Glutamatergic neuron (in vitro differentiated cells): Measurements from ENCODE around the gene HEMGN. TPM values are rescaled to one million over a fixed set of nuclear protein-coding genes. Genes with fewer than 3 reads are reported as not detected.

Experiments used
- DNase-seq: peaks from one replicate; pipeline ENCODE4 v3.0.0; 2022
- H3K27ac Mint-ChIP-seq: one replicate; pipeline ENCODE4 v1.8.0; 2020; ENCODE audit warnings: mild to moderate bottlenecking, mixed read lengths, inconsistent platforms; ENCODE audit not compliant: unreplicated experiment
- H3K27me3 Mint-ChIP-seq: one replicate; pipeline ENCODE4 v1.8.0; 2020; ENCODE audit warnings: mild to moderate bottlenecking, moderate library complexity, mixed read lengths, inconsistent platforms; ENCODE audit not compliant: unreplicated experiment
- H3K36me3 Mint-ChIP-seq: one replicate; pipeline ENCODE4 v1.8.0; 2020; ENCODE audit warnings: mild to moderate bottlenecking, mixed read lengths, inconsistent platforms; ENCODE audit not compliant: unreplicated experiment
- H3K4me1 Mint-ChIP-seq: one replicate; pipeline ENCODE4 v1.8.0; 2020; ENCODE audit warnings: mild to moderate bottlenecking, low read depth, mixed read lengths, inconsistent platforms; ENCODE audit not compliant: unreplicated experiment
- H3K4me3 Mint-ChIP-seq: one replicate; pipeline ENCODE4 v1.8.0; 2020; ENCODE audit warnings: mild to moderate bottlenecking, mixed read lengths, inconsistent platforms; ENCODE audit not compliant: unreplicated experiment
- H3K9me3 Mint-ChIP-seq: one replicate; pipeline ENCODE4 v1.8.0; 2020; ENCODE audit warnings: mild to moderate bottlenecking, moderate library complexity, mixed read lengths, inconsistent platforms; ENCODE audit not compliant: unreplicated experiment
- total RNA-seq: library from RNA; stranded (reverse); fragmentation: NEBNext Ultra II Directional; extraction: Animal tissue kit (Norgen Biotek cat#: 25700); gene quantifications from one replicate; pipeline ENCODE4 v1.2.1, GENCODE V29; 2021; ENCODE audit not compliant: unreplicated experiment
- TF ChIP-seq, protein P1 (sequence below): fragments of 200-600 bp; sonication (generic); IDR thresholded peaks from one replicate; pipeline ENCODE4 v1.5.0; 2021; ENCODE audit not compliant: partially characterized antibody, unreplicated experiment

Gene HEMGN
- total RNA-seq, 1 donor from 2014 or later = not detected

DNA sequence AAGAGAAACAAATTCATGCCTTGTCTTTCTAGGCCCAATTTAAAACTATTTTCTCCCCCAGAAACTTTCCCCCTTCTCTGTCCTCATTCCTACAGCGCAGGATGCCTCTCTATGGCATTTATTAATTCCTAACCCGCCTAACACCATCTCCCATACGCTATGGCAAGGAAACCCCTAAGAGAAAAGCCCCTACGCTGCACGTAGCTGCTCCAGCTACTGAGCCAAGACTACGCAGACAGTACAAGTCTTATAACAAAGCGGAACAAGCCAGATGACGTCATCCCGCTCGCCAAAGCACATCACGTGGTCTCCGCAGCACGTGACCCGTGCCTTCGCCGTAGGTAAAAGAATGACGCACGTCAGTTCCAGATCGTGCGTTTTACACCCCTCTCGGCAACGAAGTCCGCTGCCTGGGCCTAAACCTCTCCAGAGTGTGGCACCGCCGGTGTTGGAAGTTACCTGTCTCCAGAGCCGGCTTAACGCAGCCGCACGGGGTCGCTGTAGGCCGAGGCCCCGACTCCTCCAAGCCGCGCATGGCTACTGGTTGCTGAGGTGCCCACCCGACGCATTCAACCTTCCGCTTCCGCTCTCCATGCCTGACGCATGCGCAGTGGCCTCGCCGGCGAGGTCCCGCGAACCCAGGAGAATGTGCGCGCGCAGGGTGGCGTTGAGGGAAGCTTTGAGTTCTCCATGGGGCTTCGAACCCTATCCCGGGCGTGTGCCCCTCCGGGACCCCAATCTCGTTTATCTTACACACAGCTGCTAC lies 15.8 kb downstream of the HEMGN start, which contains the start of gene TRMO:
TSS of gene TRMO (minus strand) at position 542 of the 766 bp plus-strand sequence. CDS start at position 535, 7 bp downstream.
- H3K36me3 Mint-ChIP-seq = no peaks in the 10 kb centered on the region
- peaks cover 13% of the 10 kb centered on the region for H3K9me3 Mint-ChIP-seq
- peak within 1 kb of the TSS; percentile 98 for H3K27ac Mint-ChIP-seq
- peaks cover 10% of the 10 kb centered on the region for H3K27me3 Mint-ChIP-seq
- TF ChIP-seq, protein P1, sequence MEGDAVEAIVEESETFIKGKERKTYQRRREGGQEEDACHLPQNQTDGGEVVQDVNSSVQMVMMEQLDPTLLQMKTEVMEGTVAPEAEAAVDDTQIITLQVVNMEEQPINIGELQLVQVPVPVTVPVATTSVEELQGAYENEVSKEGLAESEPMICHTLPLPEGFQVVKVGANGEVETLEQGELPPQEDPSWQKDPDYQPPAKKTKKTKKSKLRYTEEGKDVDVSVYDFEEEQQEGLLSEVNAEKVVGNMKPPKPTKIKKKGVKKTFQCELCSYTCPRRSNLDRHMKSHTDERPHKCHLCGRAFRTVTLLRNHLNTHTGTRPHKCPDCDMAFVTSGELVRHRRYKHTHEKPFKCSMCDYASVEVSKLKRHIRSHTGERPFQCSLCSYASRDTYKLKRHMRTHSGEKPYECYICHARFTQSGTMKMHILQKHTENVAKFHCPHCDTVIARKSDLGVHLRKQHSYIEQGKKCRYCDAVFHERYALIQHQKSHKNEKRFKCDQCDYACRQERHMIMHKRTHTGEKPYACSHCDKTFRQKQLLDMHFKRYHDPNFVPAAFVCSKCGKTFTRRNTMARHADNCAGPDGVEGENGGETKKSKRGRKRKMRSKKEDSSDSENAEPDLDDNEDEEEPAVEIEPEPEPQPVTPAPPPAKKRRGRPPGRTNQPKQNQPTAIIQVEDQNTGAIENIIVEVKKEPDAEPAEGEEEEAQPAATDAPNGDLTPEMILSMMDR = peak; percentile 63
- DNase-seq = peak; percentile 99
- H3K4me3 Mint-ChIP-seq = peak within 1 kb of the TSS; percentile 92
- H3K4me1 Mint-ChIP-seq = peaks cover 4% of the 10 kb centered on the region

DNA sequence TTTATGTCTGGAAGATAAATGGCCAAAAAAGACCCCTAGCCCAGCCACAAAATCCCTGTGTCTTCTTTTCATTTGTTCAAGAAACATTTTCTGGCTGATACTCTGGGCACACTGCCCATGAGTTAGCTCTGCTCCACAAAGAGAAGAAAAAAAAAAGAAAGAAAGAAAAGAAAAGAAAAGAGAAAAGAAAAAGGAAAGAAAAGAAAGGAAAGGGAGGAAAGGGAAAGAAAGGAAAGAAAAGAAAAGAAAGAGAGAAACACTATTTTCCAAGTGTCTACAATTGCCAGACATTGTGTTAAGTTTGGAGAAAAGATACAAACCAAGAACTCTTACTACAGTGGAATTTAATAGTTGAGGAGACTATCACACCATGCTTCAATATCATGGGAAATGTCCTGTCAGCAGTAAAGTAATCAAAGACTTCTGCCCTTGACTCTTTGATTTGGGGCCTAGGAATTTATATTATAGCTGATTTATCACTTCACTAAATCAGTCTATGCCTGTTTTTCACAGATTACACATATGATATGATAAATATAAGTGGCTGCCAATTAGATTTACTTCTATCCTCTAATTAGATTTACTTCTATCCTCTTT lies 18.7 kb downstream of the HEMGN start:
- H3K36me3 Mint-ChIP-seq = no peaks in the 10 kb centered on the region
- peaks cover 15% of the 10 kb centered on the region for H3K9me3 Mint-ChIP-seq

DNA sequence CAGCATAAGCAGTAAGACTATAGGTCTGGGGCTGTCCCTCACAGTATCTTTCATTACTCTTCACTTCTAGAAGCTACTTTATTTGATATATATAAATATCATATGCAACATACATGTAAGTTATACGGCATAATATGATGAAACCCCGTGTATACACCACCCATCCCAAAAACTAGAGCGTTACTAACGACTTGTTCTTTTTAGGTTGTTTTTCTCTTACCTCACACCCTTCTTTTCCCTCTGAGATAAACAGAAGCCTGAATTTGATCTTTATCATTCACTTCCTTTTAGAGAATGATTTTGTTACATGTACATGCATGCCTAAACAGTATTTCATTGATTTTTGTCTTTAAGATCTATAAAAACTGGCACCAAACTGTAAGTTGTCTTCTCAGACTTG lies 19.4 kb downstream of the HEMGN start:
- Mint-ChIP-seq H3K4me1 (peaks cover 4% of the 10 kb centered on the region), H3K9me3 (peaks cover 15% of the 10 kb centered on the region), H3K36me3 (no peaks in the 10 kb centered on the region), H3K27ac (no peak overlapping the region), H3K4me3 (no peak overlapping the region), H3K27me3 (peaks cover 10% of the 10 kb centered on the region)
- no peak for DNase-seq
- TF ChIP-seq, protein P1 = no peak

More for the DNA sequence above, 18.7 kb downstream of the HEMGN start:
- Mint-ChIP-seq H3K4me1 (peaks cover 4% of the 10 kb centered on the region), H3K27ac (no peak overlapping the region), H3K4me3 (no peak overlapping the region), H3K27me3 (peaks cover 10% of the 10 kb centered on the region)
- TF ChIP-seq, protein P1 = no peak
- DNase-seq = no peak

DNA sequence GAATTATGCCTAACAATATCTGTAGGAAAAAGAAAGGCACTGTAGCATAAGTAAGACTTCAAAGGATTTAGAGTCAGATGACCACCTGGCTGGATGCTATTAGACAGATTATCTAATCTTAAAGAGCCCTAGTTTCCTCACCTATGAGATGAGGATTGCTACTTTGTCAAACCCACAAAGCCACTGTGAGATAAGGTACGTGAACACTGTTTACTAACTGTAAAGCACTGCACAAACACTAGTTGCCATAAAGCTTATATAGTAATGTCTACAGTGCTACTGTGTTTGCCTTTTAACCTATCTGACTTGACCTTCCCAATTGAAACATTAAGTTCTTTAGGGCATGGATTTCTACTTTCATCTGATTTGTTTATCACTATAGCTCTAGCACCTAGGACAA lies 26.0 kb downstream of the HEMGN start:
- peaks cover 1% of the 10 kb centered on the region for H3K9me3 Mint-ChIP-seq
- no peak overlapping the region for H3K4me3 Mint-ChIP-seq
- peaks cover 5% of the 10 kb centered on the region for H3K36me3 Mint-ChIP-seq
- no peak overlapping the region for H3K27ac Mint-ChIP-seq
- no peaks in the 10 kb centered on the region for H3K4me1 Mint-ChIP-seq
- DNase-seq = no peak
- no peaks in the 10 kb centered on the region for H3K27me3 Mint-ChIP-seq
- TF ChIP-seq, protein P1 = no peak

DNA sequence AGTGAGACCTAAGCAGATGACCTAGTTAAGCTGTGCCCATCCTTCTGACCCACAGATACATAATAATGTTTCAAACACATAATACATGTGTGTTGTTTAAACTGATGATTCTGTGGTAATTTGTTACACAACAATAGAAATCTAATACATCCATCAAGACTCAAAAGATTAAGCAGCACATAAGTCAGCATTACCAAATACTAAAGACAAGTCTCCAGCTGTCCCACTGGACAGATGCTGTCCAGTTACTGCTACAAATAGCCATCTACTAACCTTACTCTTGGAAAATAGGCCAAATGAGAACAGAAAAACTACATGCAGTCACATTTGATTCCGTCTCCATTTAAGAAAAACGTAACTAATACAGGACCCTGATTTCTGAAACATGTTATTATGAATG lies 26.4 kb downstream of the HEMGN start:
- Mint-ChIP-seq H3K4me1 (no peaks in the 10 kb centered on the region), H3K27me3 (no peaks in the 10 kb centered on the region), H3K9me3 (no peaks in the 10 kb centered on the region), H3K4me3 (no peak overlapping the region), H3K36me3 (peaks cover 5% of the 10 kb centered on the region), H3K27ac (no peak overlapping the region)
- TF ChIP-seq, protein P1 = no peak
- no peak for DNase-seq
